ENCODE results near the gene BBS12. TPM values are rescaled to one million over a fixed set of nuclear protein-coding genes. Genes with fewer than 3 reads are reported as not detected.

The BBS12 gene
- polyA plus RNA-seq, 1 of the 3 experiments (the other 2 are of a cell fraction): 1.5 TPM

- CTCF ChIA-PET: interaction anchor here (0.6 to 10.1 kb wide), 3 partner anchors 48 to 167 kb away, joined by 3 to 126 read pairs (median 10); no protein-coding TSS in a partner anchor
- POLR2A ChIA-PET: no interaction called here
- H3K27ac ChIP-seq (ENCODE audit: low read depth in 2 of 2, low read length in 1 of 2): peak overlapping the region; percentile 85 to 91
These were observed 30.6 kb downstream of the BBS12 start for GRCh38 chr4:122762966-122763716.

GRCh38 chr4:122764071-122764820 is 31.7 kb downstream of the BBS12 start:
- no peaks in the 10 kb centered on the region for H3K9me2 ChIP-seq
- POLR2A ChIA-PET: no interaction called here
- DNase-seq: no peak
- CTCF ChIA-PET: interaction anchor here (1.3 to 3.0 kb wide), 2 partner anchors 150 to 166 kb away, joined by 8 to 10 read pairs; no protein-coding TSS in a partner anchor
- no peaks in the 10 kb centered on the region for H3K27me3 ChIP-seq (ENCODE audit: insufficient read depth)
- H3K4me1 ChIP-seq (ENCODE audit: control insufficient read depth in 1 of 2, insufficient read depth in 2 of 2, low read depth in 1 of 2, low read length in 1 of 2): peaks cover 2 to 12% of the 10 kb centered on the region in 2 experiments; a peak in 3 of 4 replicates
- peak overlapping the region; percentile 56 for H3K4me2 ChIP-seq
- peak overlapping the region; percentile 18 to 37; a peak in 3 of 4 replicates for H3K4me3 ChIP-seq (ENCODE audit: low read depth in 2 of 2, low read length in 1 of 2)
- H3K79me2 ChIP-seq (ENCODE audit: insufficient read depth): peaks cover 22% of the 10 kb centered on the region; the same call in 1 of the 2 replicates
- peak overlapping the region; percentile 85 to 91; a peak in 3 of 4 replicates for H3K27ac ChIP-seq (ENCODE audit: low read depth in 2 of 2, low read length in 1 of 2)
- WGBS (ENCODE audit: low lambda C conversion rate): 9% methylated on average over 5 of the region's 5 CpGs
- no peaks in the 10 kb centered on the region for H3K36me3 ChIP-seq (replicated peaks in 1 of 2; ENCODE audit: control insufficient read depth in 1 of 2, insufficient read depth in 2 of 2, low read length in 1 of 2)
- TF ChIP-seq FOXM1 (IDR thresholded peaks at IDR 0.05; ENCODE audit: low read depth) (peak; percentile 82), CHD2 (IDR thresholded peaks at IDR 0.05; ENCODE audit: low read length, partially characterized antibody) (no peak), GABPA (IDR thresholded peaks at IDR 0.05; ENCODE audit: low read depth) (no peak), TCF12 (IDR thresholded peaks at IDR 0.05) (peak; percentile 85), TEAD4 (IDR thresholded peaks at IDR 0.05; ENCODE audit: borderline replicate concordance, insufficient read depth) (peak; percentile 87), POLR2AphosphoS5 (IDR thresholded peaks at IDR 0.05; ENCODE audit: low read depth, low read length) (peak; percentile 61; the same call in 1 of the 2 replicates), MEF2A (IDR thresholded peaks at IDR 0.05; ENCODE audit: borderline replicate concordance, low read depth) (peak; percentile 65; the same call in 1 of the 2 replicates), FOSL2 (IDR thresholded peaks at IDR 0.05; ENCODE audit: borderline replicate concordance, low read depth) (peak; percentile 83), RXRA (IDR thresholded peaks at IDR 0.05; ENCODE audit: borderline replicate concordance, low read depth) (peak; percentile 69; the same call in 1 of the 2 replicates), JUND (IDR thresholded peaks at IDR 0.05) (peak; percentile 87), ELF1 (IDR thresholded peaks at IDR 0.05) (no peak), EP300 (IDR thresholded peaks at IDR 0.05; ENCODE audit: borderline replicate concordance in 1 of 2, low read depth in 1 of 2, low read length in 1 of 2) (peak in 1 of 2 experiments; percentile 95; a peak in 2 of 4 replicates), NFIC (IDR thresholded peaks at IDR 0.05; ENCODE audit: borderline replicate concordance) (peak; percentile 76), CTCF (IDR thresholded peaks at IDR 0.05) (no peak), MXI1 (IDR thresholded peaks at IDR 0.05; ENCODE audit: low read depth, low read length) (no peak)
- TF ChIP-seq, protein P1, sequence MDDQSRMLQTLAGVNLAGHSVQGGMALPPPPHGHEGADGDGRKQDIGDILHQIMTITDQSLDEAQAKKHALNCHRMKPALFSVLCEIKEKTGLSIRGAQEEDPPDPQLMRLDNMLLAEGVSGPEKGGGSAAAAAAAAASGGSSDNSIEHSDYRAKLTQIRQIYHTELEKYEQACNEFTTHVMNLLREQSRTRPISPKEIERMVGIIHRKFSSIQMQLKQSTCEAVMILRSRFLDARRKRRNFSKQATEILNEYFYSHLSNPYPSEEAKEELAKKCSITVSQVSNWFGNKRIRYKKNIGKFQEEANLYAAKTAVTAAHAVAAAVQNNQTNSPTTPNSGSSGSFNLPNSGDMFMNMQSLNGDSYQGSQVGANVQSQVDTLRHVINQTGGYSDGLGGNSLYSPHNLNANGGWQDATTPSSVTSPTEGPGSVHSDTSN (IDR thresholded peaks at IDR 0.05): peak; percentile 91
- TF ChIP-seq, protein P2, sequence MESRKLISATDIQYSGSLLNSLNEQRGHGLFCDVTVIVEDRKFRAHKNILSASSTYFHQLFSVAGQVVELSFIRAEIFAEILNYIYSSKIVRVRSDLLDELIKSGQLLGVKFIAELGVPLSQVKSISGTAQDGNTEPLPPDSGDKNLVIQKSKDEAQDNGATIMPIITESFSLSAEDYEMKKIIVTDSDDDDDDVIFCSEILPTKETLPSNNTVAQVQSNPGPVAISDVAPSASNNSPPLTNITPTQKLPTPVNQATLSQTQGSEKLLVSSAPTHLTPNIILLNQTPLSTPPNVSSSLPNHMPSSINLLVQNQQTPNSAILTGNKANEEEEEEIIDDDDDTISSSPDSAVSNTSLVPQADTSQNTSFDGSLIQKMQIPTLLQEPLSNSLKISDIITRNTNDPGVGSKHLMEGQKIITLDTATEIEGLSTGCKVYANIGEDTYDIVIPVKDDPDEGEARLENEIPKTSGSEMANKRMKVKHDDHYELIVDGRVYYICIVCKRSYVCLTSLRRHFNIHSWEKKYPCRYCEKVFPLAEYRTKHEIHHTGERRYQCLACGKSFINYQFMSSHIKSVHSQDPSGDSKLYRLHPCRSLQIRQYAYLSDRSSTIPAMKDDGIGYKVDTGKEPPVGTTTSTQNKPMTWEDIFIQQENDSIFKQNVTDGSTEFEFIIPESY (IDR thresholded peaks at IDR 0.05; ENCODE audit: borderline replicate concordance, low read depth): 0 out of 2 replicates have a peak, but pooled peaks have one; percentile 23
- TF ChIP-seq, protein P3, sequence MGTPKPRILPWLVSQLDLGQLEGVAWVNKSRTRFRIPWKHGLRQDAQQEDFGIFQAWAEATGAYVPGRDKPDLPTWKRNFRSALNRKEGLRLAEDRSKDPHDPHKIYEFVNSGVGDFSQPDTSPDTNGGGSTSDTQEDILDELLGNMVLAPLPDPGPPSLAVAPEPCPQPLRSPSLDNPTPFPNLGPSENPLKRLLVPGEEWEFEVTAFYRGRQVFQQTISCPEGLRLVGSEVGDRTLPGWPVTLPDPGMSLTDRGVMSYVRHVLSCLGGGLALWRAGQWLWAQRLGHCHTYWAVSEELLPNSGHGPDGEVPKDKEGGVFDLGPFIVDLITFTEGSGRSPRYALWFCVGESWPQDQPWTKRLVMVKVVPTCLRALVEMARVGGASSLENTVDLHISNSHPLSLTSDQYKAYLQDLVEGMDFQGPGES (IDR thresholded peaks at IDR 0.05; ENCODE audit: low read depth, low read length): no peak
- peak overlapping the region; percentile 76 for H3K9ac ChIP-seq
- peaks cover 34% of the 10 kb centered on the region for H3F3A ChIP-seq (replicated peaks; ENCODE audit: insufficient read depth)
- no peaks in the 10 kb centered on the region for H4K20me1 ChIP-seq (ENCODE audit: insufficient read depth)
- no peaks in the 10 kb centered on the region for H3K9me3 ChIP-seq
- H2AFZ ChIP-seq (ENCODE audit: low read depth): peak overlapping the region; percentile 71

More at GRCh38 chr4:122762966-122763716, 30.6 kb downstream of the BBS12 start:
- Histone ChIP-seq H3K27me3 (ENCODE audit: insufficient read depth) (no peaks in the 10 kb centered on the region), H3K9me2 (no peaks in the 10 kb centered on the region), H3K79me2 (ENCODE audit: insufficient read depth) (peaks cover 22% of the 10 kb centered on the region; the same call in 1 of the 2 replicates), H3F3A (replicated peaks; ENCODE audit: insufficient read depth) (peaks cover 36% of the 10 kb centered on the region), H3K9ac (no peak overlapping the region; the same call in 1 of the 2 replicates), H2AFZ (ENCODE audit: low read depth) (peak overlapping the region; percentile 73), H3K4me3 (ENCODE audit: low read depth in 2 of 2, low read length in 1 of 2) (no peak overlapping the region), H3K36me3 (replicated peaks in 1 of 2; ENCODE audit: control insufficient read depth in 1 of 2, insufficient read depth in 2 of 2, low read length in 1 of 2) (no peaks in the 10 kb centered on the region), H3K4me1 (ENCODE audit: control insufficient read depth in 1 of 2, insufficient read depth in 2 of 2, low read depth in 1 of 2, low read length in 1 of 2) (peaks cover 2 to 14% of the 10 kb centered on the region in 2 experiments; a peak in 3 of 4 replicates), H3K4me2 (no peak overlapping the region; the same call in 1 of the 2 replicates), H4K20me1 (ENCODE audit: insufficient read depth) (no peaks in the 10 kb centered on the region), H3K9me3 (no peaks in the 10 kb centered on the region)
- DNase-seq: no peak
- TF ChIP-seq RFX5 (IDR thresholded peaks at IDR 0.05; ENCODE audit: low read length) (no peak), TCF12 (IDR thresholded peaks at IDR 0.05) (peak; percentile 23; the same call in 1 of the 2 replicates), YY1 (IDR thresholded peaks at IDR 0.05; ENCODE audit: low read depth) (no peak)
- WGBS (ENCODE audit: low lambda C conversion rate): 91% methylated on average over 14 of the region's 14 CpGs
